Esophagus squamous epithelium (tissue), 5 donors: Measurements from ENCODE around the gene QRICH1. TPM values are rescaled to one million over a fixed set of nuclear protein-coding genes. Genes with fewer than 3 reads are reported as not detected.

Source experiments
- DNase-seq: peaks from one replicate; lab custom pipeline; 2025; lab: John Stamatoyannopoulos, UW
- H3K27ac ChIP-seq, 4 donors: fragments of 200-600 bp; sonication (generic); one replicate each; pipeline ENCODE4 v1.5.1; 2016 to 2019; ENCODE audit warnings: mild to moderate bottlenecking in 1 of 4
- H3K27me3 ChIP-seq, 4 donors: fragments of 200-600 bp; sonication (generic); 1 replicate in 3 of 4; 2 replicates in 1 of 4; pipeline versions ENCODE4 v1.5.1 to v1.6.0; 2017 to 2021; ENCODE audit warnings: antibody characterized with exemption in 1 of 4
- H3K36me3 ChIP-seq, 3 donors: fragments of 200-600 bp; sonication (generic); one replicate each; pipeline ENCODE4 v1.5.1; 2016 to 2019
- H3K4me1 ChIP-seq, 3 donors: fragments of 200-600 bp; sonication (generic); one replicate each; pipeline ENCODE4 v1.5.1; 2017 to 2019
- H3K4me3 ChIP-seq, 4 donors: fragments of 200-600 bp; sonication (generic); 1 replicate in 3 of 4; 2 replicates in 1 of 4; pipeline ENCODE4 v1.5.1; 2016 to 2019; ENCODE audit warnings: mild to moderate bottlenecking in 2 of 4, moderate library complexity in 1 of 4
- H3K9me3 ChIP-seq, 3 donors: fragments of 200-600 bp; sonication (generic); one replicate each; pipeline ENCODE4 v1.5.1; 2016 to 2019
- POLR2A ChIP-seq, 4 donors: fragments of 450-650 bp; IDR thresholded peaks; one replicate each; pipeline ENCODE4 v1.6.1; 2017; ENCODE audit warnings: antibody characterized with exemption in 4 of 4, mild to moderate bottlenecking in 4 of 4, moderate library complexity in 3 of 4
- WGBS, 2 donors: methylation state at CpG; one replicate each; pipeline ENCODE4 v1.1.5; 2018; 5-methylcytosine and 5-hydroxymethylcytosine counted together
- intact Hi-C: fragments of 100-400 bp; cut with DNase I; formaldehyde crosslinking; loops from one replicate; pipeline ENCODE4 v1.15.0; 2022
- total RNA-seq, 4 donors: library from RNA; depleted of rRNA; stranded (reverse); fragments of >200 nt; gene quantifications; one replicate each; pipeline ENCODE4 v1.1.0, GENCODE V29; 2016
- TF ChIP-seq, protein P1 (sequence below), 6 experiments: fragments of 450-650 bp in 4 of 6; fragments of 200-600 bp in 2 of 6; sonication (generic) in 2 of 6; IDR thresholded peaks; one replicate each; pipeline ENCODE4 v1.5.1; 2016 to 2019; ENCODE audit warnings: antibody characterized with exemption in 6 of 6, mild to moderate bottlenecking in 4 of 6, moderate library complexity in 4 of 6
- donor health status: DM: yes; HTN: yes; CAD: no.

Gene QRICH1
- total RNA-seq, 4 donors from 2014 or later: 36.8 to 85.6 (median 49.1) TPM

DNA sequence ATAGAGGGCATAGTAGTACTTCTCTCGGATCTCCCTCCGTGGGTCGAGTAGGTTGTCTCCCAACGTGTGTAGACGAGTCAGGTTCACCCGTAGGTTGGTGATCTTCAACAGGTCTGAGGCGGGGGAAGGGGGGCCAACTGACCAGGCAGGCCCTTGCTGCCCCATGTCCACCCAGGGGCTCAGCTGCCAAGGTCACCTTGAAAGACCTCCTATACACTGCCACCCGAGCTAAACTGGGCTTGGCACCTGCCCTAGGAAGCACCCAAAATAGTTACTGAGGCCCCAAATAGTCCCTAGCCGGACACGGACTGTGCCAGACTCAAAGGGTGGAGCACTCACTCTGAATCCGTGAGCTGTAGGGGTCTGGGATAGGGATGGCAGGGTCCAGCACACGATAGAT lies 37.2 kb upstream of the QRICH1 start:
- Histone ChIP-seq H3K4me3 (peak overlapping the region in 1 of 4 donors; percentile 79), H3K4me1 (peaks cover 24 to 52% (median 24%) of the 10 kb centered on the region in 3 donors), H3K27me3 (no peaks in the 10 kb centered on the region), H3K27ac (peak overlapping the region in 3 of 4 donors; percentile 87 to 92 (median 88)), H3K9me3 (no peaks in the 10 kb centered on the region), H3K36me3 (peaks cover 6 to 52% (median 20%) of the 10 kb centered on the region in 3 donors)
- intact Hi-C loops: no loop called here
- no peak for DNase-seq
- TF ChIP-seq POLR2A (IDR thresholded peaks at IDR 0.05): no peak
- TF ChIP-seq, protein P1, sequence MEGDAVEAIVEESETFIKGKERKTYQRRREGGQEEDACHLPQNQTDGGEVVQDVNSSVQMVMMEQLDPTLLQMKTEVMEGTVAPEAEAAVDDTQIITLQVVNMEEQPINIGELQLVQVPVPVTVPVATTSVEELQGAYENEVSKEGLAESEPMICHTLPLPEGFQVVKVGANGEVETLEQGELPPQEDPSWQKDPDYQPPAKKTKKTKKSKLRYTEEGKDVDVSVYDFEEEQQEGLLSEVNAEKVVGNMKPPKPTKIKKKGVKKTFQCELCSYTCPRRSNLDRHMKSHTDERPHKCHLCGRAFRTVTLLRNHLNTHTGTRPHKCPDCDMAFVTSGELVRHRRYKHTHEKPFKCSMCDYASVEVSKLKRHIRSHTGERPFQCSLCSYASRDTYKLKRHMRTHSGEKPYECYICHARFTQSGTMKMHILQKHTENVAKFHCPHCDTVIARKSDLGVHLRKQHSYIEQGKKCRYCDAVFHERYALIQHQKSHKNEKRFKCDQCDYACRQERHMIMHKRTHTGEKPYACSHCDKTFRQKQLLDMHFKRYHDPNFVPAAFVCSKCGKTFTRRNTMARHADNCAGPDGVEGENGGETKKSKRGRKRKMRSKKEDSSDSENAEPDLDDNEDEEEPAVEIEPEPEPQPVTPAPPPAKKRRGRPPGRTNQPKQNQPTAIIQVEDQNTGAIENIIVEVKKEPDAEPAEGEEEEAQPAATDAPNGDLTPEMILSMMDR (IDR thresholded peaks at IDR 0.05): no peak
- 57 to 66% methylated on average over 3 to 4 of the region's 12 CpGs for WGBS, 2 donors

DNA sequence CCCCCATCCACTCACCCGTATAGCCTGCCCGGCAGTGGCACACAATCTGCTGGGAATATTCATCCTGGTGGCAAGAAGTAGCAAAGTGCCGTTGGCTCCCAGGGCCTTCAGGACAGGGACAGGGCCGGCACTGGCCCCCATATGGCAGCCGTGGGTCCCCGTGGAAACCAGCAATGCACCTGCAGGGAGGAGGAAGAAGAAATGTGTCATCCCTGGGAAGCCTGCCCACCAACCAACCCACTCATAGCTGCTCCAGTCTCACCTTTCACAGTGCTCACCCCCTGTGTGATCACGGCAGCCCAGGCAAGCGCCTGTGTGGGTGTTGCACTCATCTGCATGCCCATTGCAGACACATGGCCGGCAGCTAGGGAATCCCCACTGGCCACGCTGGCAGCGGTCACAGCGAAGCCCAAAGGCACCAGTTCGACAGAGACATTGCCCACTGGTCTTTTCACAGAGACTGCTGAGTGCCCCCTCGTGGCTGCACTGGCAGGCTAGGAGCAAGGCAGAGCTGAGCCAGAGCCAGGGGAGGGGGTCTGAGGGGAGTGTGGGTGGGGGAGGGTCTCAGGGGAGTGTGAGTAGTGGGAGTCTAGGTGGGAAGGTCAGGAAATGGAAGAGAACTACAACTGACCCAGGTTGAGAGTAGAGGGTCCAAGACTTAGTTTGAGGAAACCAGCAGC lies 31.3 kb upstream of the QRICH1 start:
- Histone ChIP-seq H3K27me3 (no peaks in the 10 kb centered on the region), H3K4me3 (no peak overlapping the region), H3K4me1 (peaks cover 2 to 16% (median 5%) of the 10 kb centered on the region in 3 donors), H3K27ac (no peak overlapping the region), H3K36me3 (peaks cover 23 to 90% (median 53%) of the 10 kb centered on the region in 3 donors), H3K9me3 (no peaks in the 10 kb centered on the region)
- TF ChIP-seq, protein P1 (IDR thresholded peaks at IDR 0.05): no peak
- no peak for TF ChIP-seq POLR2A (IDR thresholded peaks at IDR 0.05)
- DNase-seq: no peak
- 74% methylated on average over 10 of the region's 14 CpGs; no CpG with 5 or more reads in 1 of the 2 donors for WGBS, 2 donors
- intact Hi-C loops: no loop called here

DNA sequence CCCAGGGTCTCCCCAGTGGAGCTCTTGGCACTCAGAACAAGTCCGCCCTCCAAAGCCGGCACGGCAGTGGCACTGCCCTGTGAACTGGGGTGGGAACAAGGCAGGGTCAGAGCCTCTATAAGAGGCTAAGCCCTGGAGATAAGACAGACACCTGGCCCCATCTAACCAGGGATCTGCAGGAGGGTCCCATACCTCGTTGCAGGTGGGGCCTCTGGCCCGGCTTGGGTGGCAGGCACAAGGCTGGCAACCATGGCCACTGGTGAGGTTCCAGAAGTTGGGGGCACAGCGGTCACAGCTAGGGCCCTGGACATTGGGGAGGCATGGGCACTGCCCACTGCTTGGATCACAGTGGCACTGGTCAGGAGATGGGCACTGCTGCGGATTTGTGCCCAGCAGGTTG lies 30.3 kb upstream of the QRICH1 start:
- Histone ChIP-seq H3K4me3 (no peak overlapping the region), H3K4me1 (peaks cover 11 to 19% (median 14%) of the 10 kb centered on the region in 3 donors), H3K9me3 (no peaks in the 10 kb centered on the region), H3K36me3 (peaks cover 23 to 83% (median 52%) of the 10 kb centered on the region in 3 donors), H3K27me3 (no peaks in the 10 kb centered on the region), H3K27ac (no peak overlapping the region)
- intact Hi-C loops: no loop called here
- WGBS, 2 donors: 80% methylated on average over 2 of the region's 7 CpGs; no CpG with 5 or more reads in 1 of the 2 donors
- no peak for TF ChIP-seq POLR2A (IDR thresholded peaks at IDR 0.05)
- TF ChIP-seq, protein P1 (IDR thresholded peaks at IDR 0.05): no peak
- no peak for DNase-seq

DNA sequence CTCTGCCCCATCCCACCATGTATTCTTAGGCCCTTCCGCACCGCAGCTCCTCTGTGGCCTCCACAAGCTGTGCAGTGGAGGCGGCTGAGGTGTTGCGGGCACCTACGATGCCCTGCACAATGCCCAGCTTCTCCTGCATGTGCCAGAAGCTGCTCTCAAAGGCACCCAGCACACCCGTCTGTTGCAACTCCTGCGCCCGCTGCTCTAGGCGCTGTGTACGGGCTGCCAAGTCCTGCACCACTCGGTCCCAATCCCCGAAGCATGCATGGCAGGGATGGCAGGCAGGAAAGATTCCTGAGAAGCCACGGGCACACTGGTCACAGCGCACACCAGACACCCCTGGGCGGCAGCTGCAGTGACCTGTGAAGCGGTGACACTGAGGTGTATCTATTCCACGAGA lies 29.8 kb upstream of the QRICH1 start:
- no peak for TF ChIP-seq POLR2A (IDR thresholded peaks at IDR 0.05)
- TF ChIP-seq, protein P1 (IDR thresholded peaks at IDR 0.05): no peak
- Histone ChIP-seq H3K4me1 (peaks cover 11 to 24% (median 19%) of the 10 kb centered on the region in 3 donors), H3K36me3 (peaks cover 27 to 83% (median 50%) of the 10 kb centered on the region in 3 donors), H3K27me3 (no peaks in the 10 kb centered on the region), H3K27ac (no peak overlapping the region), H3K4me3 (no peak overlapping the region), H3K9me3 (no peaks in the 10 kb centered on the region)
- DNase-seq: no peak
- 93 to 100% methylated on average over 1 to 9 of the region's 17 CpGs for WGBS, 2 donors
- intact Hi-C loops: no loop called here

DNA sequence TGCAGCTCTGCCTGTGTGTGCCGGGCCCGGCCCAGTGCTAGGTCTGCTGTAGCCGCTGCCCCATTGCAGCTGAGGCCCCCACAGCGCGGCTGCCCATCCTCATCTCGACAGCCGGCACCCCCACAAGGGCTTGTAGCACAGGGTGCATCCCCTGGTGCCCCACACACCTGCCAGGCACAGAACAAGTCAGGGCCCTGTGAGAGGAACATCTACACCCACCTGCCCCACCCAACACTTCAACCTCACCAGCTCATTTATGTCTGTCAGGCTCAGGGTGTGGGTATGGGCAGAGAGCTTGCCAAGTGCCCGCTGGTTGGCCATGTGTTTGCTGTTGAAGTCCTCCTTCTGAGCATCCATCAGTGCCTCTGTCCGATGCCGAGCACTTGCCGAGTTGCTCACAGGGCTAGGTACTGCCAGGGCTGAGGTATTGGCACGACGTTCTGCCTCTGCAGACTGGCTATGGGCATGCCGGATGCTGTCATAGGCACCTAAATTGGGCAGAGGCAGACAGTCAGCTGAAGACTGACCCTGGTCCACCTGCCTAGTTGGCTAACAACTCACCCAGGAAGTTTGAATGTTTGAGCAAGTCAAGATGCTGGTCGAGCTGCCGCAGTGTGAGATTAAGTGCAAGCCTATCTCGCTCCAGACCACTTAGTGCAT lies 29.1 kb upstream of the QRICH1 start:
- Histone ChIP-seq H3K4me3 (no peak overlapping the region), H3K36me3 (peaks cover 32 to 83% (median 49%) of the 10 kb centered on the region in 3 donors), H3K27me3 (no peaks in the 10 kb centered on the region), H3K9me3 (no peaks in the 10 kb centered on the region), H3K27ac (no peak overlapping the region), H3K4me1 (peaks cover 11 to 29% (median 21%) of the 10 kb centered on the region in 3 donors)
- TF ChIP-seq, protein P1 (IDR thresholded peaks at IDR 0.05): no peak
- TF ChIP-seq POLR2A (IDR thresholded peaks at IDR 0.05): no peak
- intact Hi-C loops: no loop called here
- WGBS, 2 donors: 84 to 87% methylated on average over 10 of the region's 17 CpGs
- no peak for DNase-seq
